GM23338 (cell line): ENCODE results near the gene XYLT1. TPM values are rescaled to one million over a fixed set of nuclear protein-coding genes. Genes with fewer than 3 reads are reported as not detected.

Experiments used
- ATAC-seq: fragments of 200-7000 bp; cut with Tn5 transposase; 3 replicates; pipeline ENCODE4 v1.9.1; 2020
- DNase-seq: peaks from one replicate; pipeline ENCODE4 v3.0.0-alpha.2; 2015; ENCODE audit warnings: low spot score
- H2AFZ ChIP-seq: fragments of 200-600 bp; sonication (generic); 2 replicates; pipeline ENCODE4 v1.8.0; 2016; ENCODE audit warnings: antibody characterized with exemption, mild to moderate bottlenecking, moderate library complexity
- H3F3A ChIP-seq: fragments of 200-600 bp; sonication (generic); replicated peaks from 2 replicates; pipeline ENCODE4 v1.8.0; 2017; ENCODE audit warnings: antibody characterized with exemption, mixed run types, low read depth
- H3K27ac ChIP-seq: fragments of 200-600 bp; sonication (generic); 2 replicates; pipeline ENCODE4 v1.6.1; 2016; ENCODE audit warnings: low read depth
- H3K27me3 ChIP-seq: fragments of 200-600 bp; sonication (generic); 2 replicates; pipeline ENCODE4 v1.8.0; 2016; ENCODE audit warnings: mild to moderate bottlenecking, mixed run types, moderate library complexity; ENCODE audit not compliant: insufficient read depth
- H3K36me3 ChIP-seq: fragments of 200-600 bp; sonication (generic); 2 replicates; pipeline ENCODE4 v1.8.0; 2016; ENCODE audit warnings: mild to moderate bottlenecking; ENCODE audit not compliant: insufficient read depth
- H3K4me1 ChIP-seq: fragments of 200-600 bp; sonication (generic); 2 replicates; pipeline ENCODE4 v1.8.0; 2016; ENCODE audit warnings: mild to moderate bottlenecking, moderate library complexity; ENCODE audit not compliant: insufficient read depth
- H3K4me2 ChIP-seq: fragments of 200-600 bp; sonication (generic); 2 replicates; pipeline ENCODE4 v1.7.1; 2017; ENCODE audit warnings: mixed run types
- H3K4me3 ChIP-seq: fragments of 200-600 bp; sonication (generic); 2 replicates; pipeline ENCODE4 v1.6.1; 2016; ENCODE audit warnings: mixed run types
- H3K79me2 ChIP-seq: fragments of 200-600 bp; sonication (generic); replicated peaks from 2 replicates; pipeline ENCODE4 v1.8.0; 2017; ENCODE audit warnings: mild to moderate bottlenecking; ENCODE audit not compliant: insufficient read depth
- H3K9me2 ChIP-seq: fragments of 200-600 bp; sonication (generic); 2 replicates; pipeline ENCODE4 v1.8.0; 2017; ENCODE audit not compliant: insufficient read depth
- H4K20me1 ChIP-seq: fragments of 200-600 bp; sonication (generic); replicated peaks from 2 replicates; pipeline ENCODE4 v1.8.0; 2017; ENCODE audit warnings: mild to moderate bottlenecking; ENCODE audit not compliant: insufficient read depth
- H3K27ac Mint-ChIP-seq: 2 replicates; pipeline ENCODE4 v1.8.0; 2020; ENCODE audit warnings: inconsistent platforms, mild to moderate bottlenecking, moderate library complexity, mixed read lengths
- H3K27me3 Mint-ChIP-seq: 3 replicates; pipeline ENCODE4 v1.8.0; 2022; ENCODE audit warnings: low read depth, mild to moderate bottlenecking, moderate library complexity, mixed read lengths, inconsistent platforms; ENCODE audit not compliant: insufficient read depth, poor library complexity
- H3K36me3 Mint-ChIP-seq: 3 replicates; pipeline ENCODE4 v1.8.0; 2021; ENCODE audit warnings: low read depth, mild to moderate bottlenecking, inconsistent platforms, moderate library complexity, mixed read lengths
- H3K4me1 Mint-ChIP-seq: 3 replicates; pipeline ENCODE4 v1.8.0; 2020; ENCODE audit warnings: mild to moderate bottlenecking, inconsistent platforms, mixed read lengths
- H3K4me3 Mint-ChIP-seq: 3 replicates; pipeline ENCODE4 v1.8.0; 2021; ENCODE audit warnings: moderate library complexity, mild to moderate bottlenecking, inconsistent platforms, mixed read lengths
- H3K9me3 Mint-ChIP-seq: 3 replicates; pipeline ENCODE4 v1.8.0; 2020; ENCODE audit warnings: moderate library complexity, mild to moderate bottlenecking, inconsistent platforms, mixed read lengths
- CREB1 ChIP-seq: fragments of 250-450 bp; sonication (Bioruptor Pico); IDR thresholded peaks from 2 replicates; pipeline ENCODE4 v1.5.0; 2020; ENCODE audit warnings: low read depth, mild to moderate bottlenecking, moderate library complexity
- NANOG ChIP-seq: IDR thresholded peaks from 2 replicates; pipeline ENCODE4 v1.6.1; 2016; ENCODE audit warnings: antibody characterized with exemption, borderline replicate concordance
- POLR2AphosphoS5 ChIP-seq: IDR thresholded peaks from 2 replicates; pipeline ENCODE4 v1.6.1; 2016; ENCODE audit warnings: antibody characterized with exemption, low read depth
- ZNF331 ChIP-seq: fragments of 250-450 bp; sonication (Bioruptor Pico); IDR thresholded peaks from 2 replicates; pipeline ENCODE4 v1.5.0; 2020; ENCODE audit warnings: low read depth, mild to moderate bottlenecking, moderate library complexity
- polyA plus RNA-seq: library from polyadenylated mRNA; unstranded; fragments of >200 nt; fragmentation: Nextera tagmentation; extraction: Ambion mirVana; gene quantifications from 2 replicates; pipeline ENCODE4 v1.2.1, GENCODE V29; 2016
- total RNA-seq: library from RNA; depleted of rRNA; stranded (reverse); fragments of >200 nt; shearing (Covaris generic); gene quantifications from 2 replicates; pipeline ENCODE4 v1.2.3, GENCODE V29; 2014
- TF ChIP-seq, protein P1 (sequence below): IDR thresholded peaks from 2 replicates; pipeline ENCODE4 v1.6.1; 2016; ENCODE audit warnings: antibody characterized with exemption
- TF ChIP-seq, protein P2 (sequence below), 2 experiments: fragments of 200-600 bp in 1 of 2; sonication (generic) in 1 of 2; conservative IDR thresholded peaks; 2 replicates each; pipeline versions ENCODE4 v1.5.1 to v1.6.1; 2016 to 2017; ENCODE audit warnings: antibody characterized with exemption in 2 of 2, low read depth in 2 of 2, mild to moderate bottlenecking in 2 of 2, moderate library complexity in 1 of 2
- TF ChIP-seq, protein P3 (sequence below): IDR thresholded peaks from one replicate; pipeline ENCODE4 v1.6.1; 2018; ENCODE audit warnings: antibody characterized with exemption; ENCODE audit not compliant: unreplicated experiment

XYLT1 gene
- total and polyA plus RNA-seq, 2 experiments from 2014 or later = 3.5 to 24.7 TPM

GRCh38 chr16:17215936-17216335 lies 254.8 kb downstream of the XYLT1 start:
- H3K9me2 ChIP-seq = no peaks in the 10 kb centered on the region
- DNase-seq = no peak
- Mint-ChIP-seq H3K27ac (no peak overlapping the region; the same call in 1 of the 2 replicates), H3K4me1 (peaks cover 16% of the 10 kb centered on the region), H3K9me3 (no peaks in the 10 kb centered on the region; the same call in 2 of the 3 replicates), H3K4me3 (no peak overlapping the region), H3K36me3 (peaks cover 5% of the 10 kb centered on the region; the same call in 2 of the 3 replicates), H3K27me3 (peaks cover 6% of the 10 kb centered on the region)
- H3K36me3 ChIP-seq = no peaks in the 10 kb centered on the region
- H3F3A ChIP-seq = no peaks in the 10 kb centered on the region
- TF ChIP-seq ZNF331 (CRISPR knock-in tag) = no peak
- H3K27ac ChIP-seq = no peak overlapping the region
- H3K4me2 ChIP-seq = no peak overlapping the region
- peaks cover 6% of the 10 kb centered on the region; the same call in 1 of the 2 replicates for H4K20me1 ChIP-seq
- H3K27me3 ChIP-seq = no peaks in the 10 kb centered on the region
- no peak overlapping the region for H2AFZ ChIP-seq
- no peak for ATAC-seq
- no peak overlapping the region for H3K4me3 ChIP-seq
- H3K79me2 ChIP-seq = peaks cover 3% of the 10 kb centered on the region; the same call in 1 of the 2 replicates
- H3K4me1 ChIP-seq = peaks cover 6% of the 10 kb centered on the region

- Mint-ChIP-seq H3K36me3 (peaks cover 5% of the 10 kb centered on the region; the same call in 2 of the 3 replicates), H3K9me3 (no peaks in the 10 kb centered on the region; the same call in 2 of the 3 replicates), H3K27me3 (peaks cover 6% of the 10 kb centered on the region), H3K4me3 (no peak overlapping the region), H3K4me1 (peaks cover 21% of the 10 kb centered on the region), H3K27ac (peak overlapping the region; percentile 24; the same call in 1 of the 2 replicates)
- H4K20me1 ChIP-seq = peaks cover 6% of the 10 kb centered on the region; the same call in 1 of the 2 replicates
- H3K27me3 ChIP-seq = no peaks in the 10 kb centered on the region
- H3K4me2 ChIP-seq = no peak overlapping the region
- TF ChIP-seq CREB1 = no peak
- TF ChIP-seq, protein P1, sequence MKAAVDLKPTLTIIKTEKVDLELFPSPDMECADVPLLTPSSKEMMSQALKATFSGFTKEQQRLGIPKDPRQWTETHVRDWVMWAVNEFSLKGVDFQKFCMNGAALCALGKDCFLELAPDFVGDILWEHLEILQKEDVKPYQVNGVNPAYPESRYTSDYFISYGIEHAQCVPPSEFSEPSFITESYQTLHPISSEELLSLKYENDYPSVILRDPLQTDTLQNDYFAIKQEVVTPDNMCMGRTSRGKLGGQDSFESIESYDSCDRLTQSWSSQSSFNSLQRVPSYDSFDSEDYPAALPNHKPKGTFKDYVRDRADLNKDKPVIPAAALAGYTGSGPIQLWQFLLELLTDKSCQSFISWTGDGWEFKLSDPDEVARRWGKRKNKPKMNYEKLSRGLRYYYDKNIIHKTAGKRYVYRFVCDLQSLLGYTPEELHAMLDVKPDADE = no peak
- no peak for TF ChIP-seq POLR2AphosphoS5
- TF ChIP-seq, protein P2, sequence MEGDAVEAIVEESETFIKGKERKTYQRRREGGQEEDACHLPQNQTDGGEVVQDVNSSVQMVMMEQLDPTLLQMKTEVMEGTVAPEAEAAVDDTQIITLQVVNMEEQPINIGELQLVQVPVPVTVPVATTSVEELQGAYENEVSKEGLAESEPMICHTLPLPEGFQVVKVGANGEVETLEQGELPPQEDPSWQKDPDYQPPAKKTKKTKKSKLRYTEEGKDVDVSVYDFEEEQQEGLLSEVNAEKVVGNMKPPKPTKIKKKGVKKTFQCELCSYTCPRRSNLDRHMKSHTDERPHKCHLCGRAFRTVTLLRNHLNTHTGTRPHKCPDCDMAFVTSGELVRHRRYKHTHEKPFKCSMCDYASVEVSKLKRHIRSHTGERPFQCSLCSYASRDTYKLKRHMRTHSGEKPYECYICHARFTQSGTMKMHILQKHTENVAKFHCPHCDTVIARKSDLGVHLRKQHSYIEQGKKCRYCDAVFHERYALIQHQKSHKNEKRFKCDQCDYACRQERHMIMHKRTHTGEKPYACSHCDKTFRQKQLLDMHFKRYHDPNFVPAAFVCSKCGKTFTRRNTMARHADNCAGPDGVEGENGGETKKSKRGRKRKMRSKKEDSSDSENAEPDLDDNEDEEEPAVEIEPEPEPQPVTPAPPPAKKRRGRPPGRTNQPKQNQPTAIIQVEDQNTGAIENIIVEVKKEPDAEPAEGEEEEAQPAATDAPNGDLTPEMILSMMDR (conservative IDR thresholded peaks at IDR 0.05; ENCODE audit: low read depth in 2 of 2) = no peak
- H2AFZ ChIP-seq = no peak overlapping the region
- H3K4me1 ChIP-seq = peaks cover 8% of the 10 kb centered on the region
- H3K9me2 ChIP-seq = no peaks in the 10 kb centered on the region
- DNase-seq (no peak), ATAC-seq (no peak)
- no peaks in the 10 kb centered on the region for H3K36me3 ChIP-seq
- no peak overlapping the region for H3K4me3 ChIP-seq
- peaks cover 3% of the 10 kb centered on the region; the same call in 1 of the 2 replicates for H3K79me2 ChIP-seq
- H3K27ac ChIP-seq = no peak overlapping the region
- H3F3A ChIP-seq = no peaks in the 10 kb centered on the region
These were observed 255.5 kb downstream of the XYLT1 start for GRCh38 chr16:17215306-17215705.

GRCh38 chr16:17213974-17214373 lies 256.8 kb downstream of the XYLT1 start:
- H3K27me3 Mint-ChIP-seq = peaks cover 6% of the 10 kb centered on the region
- H3K4me1 ChIP-seq = peaks cover 8% of the 10 kb centered on the region
- H3K4me3 Mint-ChIP-seq = no peak overlapping the region
- peaks cover 6% of the 10 kb centered on the region; the same call in 1 of the 2 replicates for H4K20me1 ChIP-seq
- no peaks in the 10 kb centered on the region for H3F3A ChIP-seq
- no peak overlapping the region for H3K4me2 ChIP-seq
- H3K79me2 ChIP-seq = peaks cover 6% of the 10 kb centered on the region; the same call in 1 of the 2 replicates
- H2AFZ ChIP-seq = no peak overlapping the region
- H3K27me3 ChIP-seq = no peaks in the 10 kb centered on the region
- H3K27ac ChIP-seq = no peak overlapping the region
- DNase-seq = no peak
- ATAC-seq = no peak
- no peaks in the 10 kb centered on the region for H3K36me3 ChIP-seq
- no peaks in the 10 kb centered on the region; the same call in 2 of the 3 replicates for H3K9me3 Mint-ChIP-seq
- H3K4me1 Mint-ChIP-seq = peaks cover 21% of the 10 kb centered on the region
- no peak overlapping the region for H3K4me3 ChIP-seq
- H3K36me3 Mint-ChIP-seq = peaks cover 5% of the 10 kb centered on the region; the same call in 2 of the 3 replicates
- no peaks in the 10 kb centered on the region for H3K9me2 ChIP-seq
- no peak overlapping the region for H3K27ac Mint-ChIP-seq
- TF ChIP-seq NANOG = no peak
- TF ChIP-seq, protein P3, sequence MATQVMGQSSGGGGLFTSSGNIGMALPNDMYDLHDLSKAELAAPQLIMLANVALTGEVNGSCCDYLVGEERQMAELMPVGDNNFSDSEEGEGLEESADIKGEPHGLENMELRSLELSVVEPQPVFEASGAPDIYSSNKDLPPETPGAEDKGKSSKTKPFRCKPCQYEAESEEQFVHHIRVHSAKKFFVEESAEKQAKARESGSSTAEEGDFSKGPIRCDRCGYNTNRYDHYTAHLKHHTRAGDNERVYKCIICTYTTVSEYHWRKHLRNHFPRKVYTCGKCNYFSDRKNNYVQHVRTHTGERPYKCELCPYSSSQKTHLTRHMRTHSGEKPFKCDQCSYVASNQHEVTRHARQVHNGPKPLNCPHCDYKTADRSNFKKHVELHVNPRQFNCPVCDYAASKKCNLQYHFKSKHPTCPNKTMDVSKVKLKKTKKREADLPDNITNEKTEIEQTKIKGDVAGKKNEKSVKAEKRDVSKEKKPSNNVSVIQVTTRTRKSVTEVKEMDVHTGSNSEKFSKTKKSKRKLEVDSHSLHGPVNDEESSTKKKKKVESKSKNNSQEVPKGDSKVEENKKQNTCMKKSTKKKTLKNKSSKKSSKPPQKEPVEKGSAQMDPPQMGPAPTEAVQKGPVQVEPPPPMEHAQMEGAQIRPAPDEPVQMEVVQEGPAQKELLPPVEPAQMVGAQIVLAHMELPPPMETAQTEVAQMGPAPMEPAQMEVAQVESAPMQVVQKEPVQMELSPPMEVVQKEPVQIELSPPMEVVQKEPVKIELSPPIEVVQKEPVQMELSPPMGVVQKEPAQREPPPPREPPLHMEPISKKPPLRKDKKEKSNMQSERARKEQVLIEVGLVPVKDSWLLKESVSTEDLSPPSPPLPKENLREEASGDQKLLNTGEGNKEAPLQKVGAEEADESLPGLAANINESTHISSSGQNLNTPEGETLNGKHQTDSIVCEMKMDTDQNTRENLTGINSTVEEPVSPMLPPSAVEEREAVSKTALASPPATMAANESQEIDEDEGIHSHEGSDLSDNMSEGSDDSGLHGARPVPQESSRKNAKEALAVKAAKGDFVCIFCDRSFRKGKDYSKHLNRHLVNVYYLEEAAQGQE = no peak
